ENCODE measurements around the gene EPHA3. TPM values are rescaled to one million over a fixed set of nuclear protein-coding genes. Genes with fewer than 3 reads are reported as not detected.
A peak's percentile ranks its signal among the peaks of the same experiment; 100 is the strongest.

Gene EPHA3
- total and polyA plus RNA-seq, 2 experiments from 2014 or later = 3.0 to 15.1 TPM

DNA sequence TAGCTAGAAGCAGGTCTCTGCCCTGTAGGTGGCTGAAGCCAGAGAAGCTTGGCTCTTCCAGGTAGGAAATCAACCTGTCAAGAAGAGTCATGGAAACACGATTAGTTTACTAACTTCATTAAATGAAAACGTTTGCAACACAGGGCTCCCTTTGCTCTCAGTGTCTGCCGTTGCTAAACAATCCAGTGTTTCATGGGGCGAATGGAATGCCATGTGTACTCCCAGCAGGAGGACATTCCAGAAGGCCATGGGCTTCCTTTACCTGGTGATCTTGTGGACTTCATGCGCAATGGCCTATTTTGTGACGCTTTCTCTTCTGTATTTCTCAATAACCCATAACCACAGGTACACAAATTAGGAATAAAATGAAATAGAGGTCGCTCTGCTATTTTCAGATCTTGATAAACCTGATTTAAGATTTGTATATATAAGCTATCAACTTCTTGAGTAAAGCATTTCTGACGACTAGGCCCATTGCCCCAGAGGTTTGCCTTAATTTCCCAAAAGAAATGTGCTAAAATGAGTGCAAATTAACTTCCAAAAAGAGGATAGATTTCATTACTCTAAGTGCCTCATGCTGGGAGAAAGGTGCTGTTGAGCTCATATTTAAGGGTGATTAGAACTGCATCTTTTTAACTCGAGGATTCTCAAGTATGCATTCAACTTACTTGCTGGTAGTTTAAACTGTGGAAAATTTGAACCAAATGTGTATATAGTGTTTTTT lies 171.0 kb downstream of the EPHA3 start:
- H3K4me3 ChIP-seq = no peak overlapping the region
- no peaks in the 10 kb centered on the region for H3K79me2 ChIP-seq
- WGBS (ENCODE audit: low lambda C conversion rate, missing lambda C conversion rate) = 61% methylated on average over 9 of the region's 9 CpGs
- no peak overlapping the region for H2AFZ ChIP-seq
- no peak for TF ChIP-seq EZH2phosphoT487 (IDR thresholded peaks at IDR 0.05; ENCODE audit: low read depth, severe bottlenecking, unreplicated experiment)
- peak; percentile 4 for DNase-seq (ENCODE audit: low spot score)
- H3K9me2 ChIP-seq (replicated peaks; ENCODE audit: insufficient read depth) = no peaks in the 10 kb centered on the region
- no peaks in the 10 kb centered on the region for H3K4me1 ChIP-seq (ENCODE audit: insufficient read depth)
- H4K20me1 ChIP-seq (ENCODE audit: insufficient read depth, poor library complexity, severe bottlenecking) = no peaks in the 10 kb centered on the region
- no peak overlapping the region for H3K27ac ChIP-seq
- H3K4me2 ChIP-seq = no peak overlapping the region
- H3K9me3 ChIP-seq (ENCODE audit: low read depth) = no peaks in the 10 kb centered on the region
- H3K27me3 ChIP-seq = no peaks in the 10 kb centered on the region
- no peaks in the 10 kb centered on the region for H3K36me3 ChIP-seq (replicated peaks; ENCODE audit: insufficient read depth, low read depth)

DNA sequence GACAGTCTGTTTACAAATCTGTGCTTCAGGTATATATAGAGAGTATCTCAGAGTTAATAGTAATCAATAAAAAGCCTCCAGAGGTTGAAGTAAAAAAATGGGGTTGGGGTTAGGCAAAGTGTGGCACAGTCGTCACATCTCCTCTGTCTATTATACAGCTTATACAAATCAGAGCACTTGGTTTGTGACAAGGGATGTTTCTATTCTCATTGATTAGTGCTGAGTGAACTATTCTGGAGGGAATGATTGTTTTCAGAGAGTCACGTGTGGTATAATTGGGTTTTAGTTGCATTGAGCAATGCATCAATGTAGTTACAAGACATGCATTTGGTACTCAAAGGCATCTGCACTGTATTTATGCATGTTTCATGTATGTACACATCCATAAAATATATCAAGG lies 172.9 kb downstream of the EPHA3 start:
- no peak overlapping the region for H3K4me3 ChIP-seq
- TF ChIP-seq EZH2 (IDR thresholded peaks at IDR 0.05; ENCODE audit: borderline replicate concordance) = no peak
- TF ChIP-seq EZH2phosphoT487 (IDR thresholded peaks at IDR 0.05; ENCODE audit: low read depth, severe bottlenecking, unreplicated experiment) = no peak
- TF ChIP-seq, protein P1, sequence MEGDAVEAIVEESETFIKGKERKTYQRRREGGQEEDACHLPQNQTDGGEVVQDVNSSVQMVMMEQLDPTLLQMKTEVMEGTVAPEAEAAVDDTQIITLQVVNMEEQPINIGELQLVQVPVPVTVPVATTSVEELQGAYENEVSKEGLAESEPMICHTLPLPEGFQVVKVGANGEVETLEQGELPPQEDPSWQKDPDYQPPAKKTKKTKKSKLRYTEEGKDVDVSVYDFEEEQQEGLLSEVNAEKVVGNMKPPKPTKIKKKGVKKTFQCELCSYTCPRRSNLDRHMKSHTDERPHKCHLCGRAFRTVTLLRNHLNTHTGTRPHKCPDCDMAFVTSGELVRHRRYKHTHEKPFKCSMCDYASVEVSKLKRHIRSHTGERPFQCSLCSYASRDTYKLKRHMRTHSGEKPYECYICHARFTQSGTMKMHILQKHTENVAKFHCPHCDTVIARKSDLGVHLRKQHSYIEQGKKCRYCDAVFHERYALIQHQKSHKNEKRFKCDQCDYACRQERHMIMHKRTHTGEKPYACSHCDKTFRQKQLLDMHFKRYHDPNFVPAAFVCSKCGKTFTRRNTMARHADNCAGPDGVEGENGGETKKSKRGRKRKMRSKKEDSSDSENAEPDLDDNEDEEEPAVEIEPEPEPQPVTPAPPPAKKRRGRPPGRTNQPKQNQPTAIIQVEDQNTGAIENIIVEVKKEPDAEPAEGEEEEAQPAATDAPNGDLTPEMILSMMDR (IDR thresholded peaks at IDR 0.05; ENCODE audit: poor library complexity) = no peak
- no peaks in the 10 kb centered on the region for H3K36me3 ChIP-seq (replicated peaks; ENCODE audit: insufficient read depth, low read depth)
- no peaks in the 10 kb centered on the region for H3K79me2 ChIP-seq
- H3K27me3 ChIP-seq = no peaks in the 10 kb centered on the region
- no peak overlapping the region for H3K4me2 ChIP-seq
- H4K20me1 ChIP-seq (ENCODE audit: insufficient read depth, poor library complexity, severe bottlenecking) = no peaks in the 10 kb centered on the region
- 84% methylated on average over 2 of the region's 2 CpGs for WGBS (ENCODE audit: low lambda C conversion rate, missing lambda C conversion rate)
- no peak overlapping the region for H3K27ac ChIP-seq
- no peak overlapping the region for H2AFZ ChIP-seq
- no peaks in the 10 kb centered on the region for H3K9me2 ChIP-seq (replicated peaks; ENCODE audit: insufficient read depth)
- H3K4me1 ChIP-seq (ENCODE audit: insufficient read depth) = no peaks in the 10 kb centered on the region
- no peaks in the 10 kb centered on the region for H3K9me3 ChIP-seq (ENCODE audit: low read depth)
- no peak for DNase-seq (ENCODE audit: low spot score)

DNA sequence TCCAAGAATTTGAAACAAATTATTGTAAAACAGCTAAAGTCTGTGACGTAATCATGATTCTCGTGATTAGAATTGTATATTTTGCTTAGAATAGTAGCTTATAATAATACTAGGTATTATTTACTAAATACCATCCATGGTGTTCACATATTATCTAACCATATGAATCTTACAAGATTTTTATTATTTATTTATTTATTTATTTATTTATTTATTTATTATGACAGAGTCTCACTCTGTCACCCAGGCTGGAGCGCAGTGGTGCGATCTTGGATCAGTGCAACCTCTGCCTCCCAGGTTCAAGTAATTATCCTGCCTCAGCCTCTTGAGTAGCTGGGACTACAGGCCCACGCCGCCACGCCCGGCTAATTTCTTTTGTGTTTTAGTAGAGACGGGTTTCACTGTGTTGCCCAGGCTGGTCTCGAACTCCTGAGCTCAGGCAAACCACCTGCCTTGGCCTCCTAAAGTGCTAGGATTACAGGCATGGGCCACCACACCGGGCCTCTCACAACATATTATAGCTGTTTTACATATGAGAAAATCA lies 173.5 kb downstream of the EPHA3 start:
- no peaks in the 10 kb centered on the region for H3K9me3 ChIP-seq (ENCODE audit: low read depth)
- no peak overlapping the region for H3K4me2 ChIP-seq
- no peak overlapping the region for H2AFZ ChIP-seq
- no peaks in the 10 kb centered on the region for H3K9me2 ChIP-seq (replicated peaks; ENCODE audit: insufficient read depth)
- no peak overlapping the region for H3K4me3 ChIP-seq
- H3K79me2 ChIP-seq = no peaks in the 10 kb centered on the region
- 95% methylated on average over 11 of the region's 11 CpGs for WGBS (ENCODE audit: low lambda C conversion rate, missing lambda C conversion rate)
- no peaks in the 10 kb centered on the region for H3K27me3 ChIP-seq
- no peak overlapping the region for H3K27ac ChIP-seq
- H3K4me1 ChIP-seq (ENCODE audit: insufficient read depth) = no peaks in the 10 kb centered on the region
- no peak for DNase-seq (ENCODE audit: low spot score)
- H4K20me1 ChIP-seq (ENCODE audit: insufficient read depth, poor library complexity, severe bottlenecking) = no peaks in the 10 kb centered on the region
- no peaks in the 10 kb centered on the region for H3K36me3 ChIP-seq (replicated peaks; ENCODE audit: insufficient read depth, low read depth)
- TF ChIP-seq, protein P1 (IDR thresholded peaks at IDR 0.05; ENCODE audit: poor library complexity) = no peak
- TF ChIP-seq EZH2phosphoT487 (IDR thresholded peaks at IDR 0.05; ENCODE audit: low read depth, severe bottlenecking, unreplicated experiment) (no peak), EZH2 (IDR thresholded peaks at IDR 0.05; ENCODE audit: borderline replicate concordance) (no peak)

DNA sequence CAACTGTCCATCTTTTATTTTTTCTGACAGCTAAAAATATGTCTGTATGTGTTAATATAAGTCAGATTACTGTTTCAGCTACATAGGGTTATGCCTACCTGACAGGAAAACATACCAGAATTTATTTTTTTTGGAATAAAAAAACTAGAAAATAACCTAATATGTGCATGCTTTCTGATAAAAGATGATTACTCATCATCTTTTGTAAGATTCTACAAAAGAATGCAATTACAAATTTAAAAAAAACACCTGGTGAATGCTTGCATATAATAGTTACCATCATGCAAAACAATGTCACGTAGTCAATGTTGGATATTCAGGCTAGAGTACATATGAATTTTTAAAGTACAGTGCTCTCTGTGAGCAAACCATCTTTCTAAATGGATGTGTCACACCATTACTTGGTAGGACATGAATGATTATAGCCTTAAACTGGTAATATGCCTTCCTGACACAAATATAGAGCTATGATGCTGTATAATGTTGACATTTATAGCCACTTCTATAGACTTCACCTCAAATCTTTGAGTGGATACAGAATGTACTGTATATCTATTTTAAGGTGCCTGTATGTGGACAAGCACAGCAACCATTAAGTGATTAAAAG lies 180.6 kb downstream of the EPHA3 start:
- no peak overlapping the region for H2AFZ ChIP-seq
- TF ChIP-seq EZH2 (IDR thresholded peaks at IDR 0.05; ENCODE audit: borderline replicate concordance) = no peak
- no peak for TF ChIP-seq EZH2phosphoT487 (IDR thresholded peaks at IDR 0.05; ENCODE audit: low read depth, severe bottlenecking, unreplicated experiment)
- TF ChIP-seq, protein P1 (IDR thresholded peaks at IDR 0.05; ENCODE audit: poor library complexity) = no peak

More for the DNA sequence above, 180.6 kb downstream of the EPHA3 start:
- Histone ChIP-seq H3K4me3 (no peak overlapping the region), H4K20me1 (ENCODE audit: insufficient read depth, poor library complexity, severe bottlenecking) (no peaks in the 10 kb centered on the region), H3K4me1 (ENCODE audit: insufficient read depth) (no peaks in the 10 kb centered on the region), H3K27me3 (no peaks in the 10 kb centered on the region), H3K36me3 (replicated peaks; ENCODE audit: insufficient read depth, low read depth) (no peaks in the 10 kb centered on the region), H3K4me2 (no peak overlapping the region), H3K79me2 (no peaks in the 10 kb centered on the region), H3K27ac (no peak overlapping the region), H3K9me3 (ENCODE audit: low read depth) (no peaks in the 10 kb centered on the region), H3K9me2 (replicated peaks; ENCODE audit: insufficient read depth) (no peaks in the 10 kb centered on the region)
- WGBS (ENCODE audit: low lambda C conversion rate, missing lambda C conversion rate) = 94% methylated on average over 1 of the region's 1 CpG
- no peak for DNase-seq (ENCODE audit: low spot score)
